ES-I3 (cell line): ENCODE data around the gene SPATA2L.

ENCODE experiments used
- H3K36me3 ChIP-seq: 2 replicates; pipeline ENCODE4 v1.6.1; 2013; ENCODE audit warnings: mild to moderate bottlenecking, low read length, control low read depth, moderate library complexity; ENCODE audit not compliant: insufficient read depth
- H3K4me1 ChIP-seq: 2 replicates; pipeline ENCODE4 v1.6.1; 2013; ENCODE audit warnings: mild to moderate bottlenecking, control low read depth, low read length; ENCODE audit not compliant: insufficient read depth
- H3K9ac ChIP-seq: 2 replicates; pipeline ENCODE4 v1.6.1; 2013; ENCODE audit warnings: low read depth, mild to moderate bottlenecking, low read length, moderate library complexity
- H3K9me3 ChIP-seq: 2 replicates; pipeline ENCODE4 v1.6.1; 2013; ENCODE audit warnings: mild to moderate bottlenecking, low read length, moderate library complexity; ENCODE audit not compliant: control insufficient read depth, insufficient read depth

Gene SPATA2L

DNA sequence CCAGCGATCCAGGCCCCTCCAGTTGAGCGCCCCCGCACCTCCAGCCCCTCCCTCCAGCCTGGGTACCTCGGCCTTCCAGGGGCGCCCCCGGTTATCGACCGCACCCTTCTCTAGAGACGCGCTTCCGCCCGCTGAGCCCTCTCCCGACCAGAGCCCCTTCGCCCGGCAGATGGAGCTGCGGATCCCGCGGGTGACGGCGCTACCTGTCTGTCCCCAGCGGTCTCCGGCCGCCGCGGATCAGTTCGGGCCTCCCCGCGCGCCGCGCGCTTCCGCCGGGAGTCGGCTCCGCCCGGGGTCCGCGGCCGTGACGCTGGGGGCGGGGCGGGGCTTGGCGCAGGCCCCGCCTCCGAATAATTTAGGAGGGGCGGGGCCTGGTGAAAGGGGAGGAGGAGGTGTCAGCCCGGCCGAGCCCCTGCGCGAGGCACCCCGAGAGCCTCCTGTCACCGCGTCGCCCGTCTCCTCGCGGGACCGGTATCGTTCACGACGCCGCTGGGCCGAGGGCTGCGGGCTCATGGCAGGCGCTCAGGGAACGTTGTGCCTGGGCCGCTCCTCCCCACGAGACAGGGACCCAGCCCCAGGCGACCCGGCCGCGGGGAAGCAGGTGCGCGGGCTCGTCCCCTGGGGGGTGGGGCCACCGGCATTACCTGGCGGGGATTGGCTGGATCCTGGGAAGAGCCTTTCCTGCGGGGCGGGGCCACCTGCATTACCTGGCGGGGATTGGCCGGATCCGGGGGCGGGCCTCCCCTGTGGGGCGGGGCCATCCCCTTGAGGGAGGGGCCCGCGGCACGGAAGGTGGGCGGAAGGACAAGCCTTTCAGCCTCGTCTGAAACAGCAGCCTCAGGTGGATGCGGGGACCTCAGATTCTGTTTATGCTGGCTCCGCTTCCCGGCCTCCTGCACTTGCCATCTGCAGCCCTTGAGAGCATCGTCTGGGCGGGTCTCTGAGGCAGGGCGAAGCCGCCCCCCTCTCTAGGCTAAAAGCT lies at the start of gene SPATA2L:
Gene SPATA2L (minus strand): TSS at position 281 of the 982 bp plus-strand sequence. CDS start 473 bp downstream, outside the sequence.
- Histone ChIP-seq H3K4me1 (no peaks in the 10 kb centered on the region; the same call in 1 of the 2 replicates), H3K9me3 (no peaks in the 10 kb centered on the region), H3K36me3 (no peaks in the 10 kb centered on the region), H3K9ac (peak within 1 kb of the TSS; percentile 54)

DNA sequence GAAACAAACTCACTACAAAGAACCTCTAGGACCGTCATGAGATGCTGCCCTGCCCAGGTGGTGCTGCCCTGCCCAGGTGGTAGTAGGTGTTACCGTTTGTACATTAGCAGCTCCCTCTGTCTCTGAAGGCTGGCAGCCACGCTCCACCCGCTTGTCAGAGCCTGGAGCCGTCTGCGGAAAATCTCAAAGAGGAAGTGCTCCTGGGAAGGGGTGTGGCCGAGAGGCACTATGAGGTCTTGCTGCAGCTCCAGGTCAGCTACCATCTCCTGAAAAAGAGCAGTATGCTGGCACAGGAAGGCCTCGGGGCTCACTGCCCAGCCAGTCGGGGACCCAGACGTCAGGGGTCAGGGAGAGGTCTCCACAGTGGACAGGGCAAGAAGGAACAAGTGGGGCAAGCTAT lies 48.1 kb upstream of the SPATA2L start:
- H3K36me3 ChIP-seq: peaks cover 10% of the 10 kb centered on the region

DNA sequence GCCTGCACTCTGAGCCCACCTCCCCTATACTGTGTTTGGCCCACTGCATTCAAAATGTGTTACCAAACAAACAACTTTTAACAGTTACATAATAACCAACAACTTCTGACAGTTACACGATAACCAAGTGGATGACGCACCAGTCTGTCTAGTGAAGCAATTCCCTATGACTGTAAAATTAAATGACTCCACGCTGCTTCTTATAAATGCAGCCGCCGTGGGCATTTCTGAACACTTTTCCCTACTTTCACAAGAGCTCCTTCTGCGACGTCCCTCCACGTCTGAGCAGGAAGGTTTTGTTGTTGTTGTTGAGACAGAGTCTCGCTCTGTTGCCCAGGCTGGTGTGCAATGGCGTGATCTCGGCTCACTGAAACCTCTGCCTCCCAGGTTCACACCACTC lies 47.4 kb upstream of the SPATA2L start:
- H3K4me1 ChIP-seq: no peaks in the 10 kb centered on the region
- no peak overlapping the region for H3K9ac ChIP-seq
- no peaks in the 10 kb centered on the region for H3K9me3 ChIP-seq
- H3K36me3 ChIP-seq: peaks cover 10% of the 10 kb centered on the region

More for the DNA sequence above, 48.1 kb upstream of the SPATA2L start:
- Histone ChIP-seq H3K9me3 (no peaks in the 10 kb centered on the region), H3K9ac (no peak overlapping the region), H3K4me1 (no peaks in the 10 kb centered on the region)

DNA sequence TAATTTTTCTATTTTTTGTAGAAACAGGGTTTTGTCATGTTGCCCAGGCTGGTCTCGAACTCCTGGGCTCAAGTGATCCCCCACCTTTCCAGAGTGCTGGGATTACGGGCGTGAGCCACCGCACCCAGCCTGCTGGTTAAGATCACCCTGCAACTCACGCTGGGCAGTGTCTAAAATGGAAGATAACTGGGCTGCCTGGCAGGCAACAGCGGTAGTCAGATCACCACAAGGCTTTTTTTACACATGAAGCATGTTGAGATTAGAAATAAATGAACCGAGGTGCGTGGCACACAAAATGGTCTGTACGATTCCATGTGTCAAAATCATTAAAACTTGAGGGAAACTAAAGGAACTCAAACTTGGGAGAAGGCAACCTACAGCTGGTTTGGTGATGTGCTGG lies 46.6 kb upstream of the SPATA2L start:
- Histone ChIP-seq H3K36me3 (peaks cover 10% of the 10 kb centered on the region), H3K4me1 (no peaks in the 10 kb centered on the region), H3K9ac (no peak overlapping the region), H3K9me3 (no peaks in the 10 kb centered on the region)

DNA sequence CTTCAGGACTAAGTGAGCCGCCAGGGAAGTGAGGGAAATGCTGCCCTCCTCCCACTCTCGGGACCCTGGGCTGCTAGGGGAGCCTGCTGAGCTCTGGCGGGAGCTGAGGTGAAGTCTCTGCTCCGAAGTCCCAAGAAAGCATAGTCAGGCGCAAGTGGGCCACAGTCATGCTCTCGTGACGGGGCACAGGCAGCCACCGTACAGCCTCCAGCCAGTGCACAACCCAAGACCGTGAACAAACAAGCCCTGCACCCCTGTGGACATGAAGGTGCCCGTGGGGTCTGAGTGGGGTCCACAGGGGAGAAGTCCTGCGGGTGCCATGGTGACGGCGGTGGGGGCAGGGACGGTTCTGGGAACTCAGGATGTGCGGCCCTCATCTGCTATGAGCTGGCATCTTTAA lies 44.5 kb upstream of the SPATA2L start:
- Histone ChIP-seq H3K9ac (no peak overlapping the region), H3K9me3 (no peaks in the 10 kb centered on the region), H3K36me3 (peaks cover 12% of the 10 kb centered on the region), H3K4me1 (no peaks in the 10 kb centered on the region)

GRCh38 chr16:89744813-89745212 lies 43.3 kb upstream of the SPATA2L start:
- peaks cover 10% of the 10 kb centered on the region for H3K36me3 ChIP-seq
- no peak overlapping the region for H3K9ac ChIP-seq
- no peaks in the 10 kb centered on the region for H3K9me3 ChIP-seq
- H3K4me1 ChIP-seq: no peaks in the 10 kb centered on the region

DNA sequence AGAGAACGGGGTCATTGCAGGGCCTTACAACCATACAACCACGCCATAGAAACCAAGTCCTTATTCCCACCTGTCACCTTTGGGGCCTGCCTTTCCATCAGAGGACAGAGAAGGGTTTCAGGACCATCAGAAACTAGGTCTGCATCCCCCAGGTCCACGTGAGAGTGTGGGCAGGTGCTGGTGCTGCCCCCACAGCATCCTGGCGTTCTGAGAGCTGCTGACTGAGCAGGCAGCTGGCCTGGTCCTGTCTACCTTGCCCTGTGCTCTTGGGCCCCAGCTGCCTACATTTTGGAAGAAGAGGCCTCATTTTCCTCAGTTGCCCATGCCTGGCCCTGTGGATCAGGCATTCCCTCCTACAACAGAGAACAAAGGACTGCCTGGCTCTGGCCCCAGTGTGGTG lies 41.4 kb upstream of the SPATA2L start:
- Histone ChIP-seq H3K9ac (no peak overlapping the region), H3K9me3 (no peaks in the 10 kb centered on the region), H3K36me3 (peaks cover 14% of the 10 kb centered on the region)

DNA sequence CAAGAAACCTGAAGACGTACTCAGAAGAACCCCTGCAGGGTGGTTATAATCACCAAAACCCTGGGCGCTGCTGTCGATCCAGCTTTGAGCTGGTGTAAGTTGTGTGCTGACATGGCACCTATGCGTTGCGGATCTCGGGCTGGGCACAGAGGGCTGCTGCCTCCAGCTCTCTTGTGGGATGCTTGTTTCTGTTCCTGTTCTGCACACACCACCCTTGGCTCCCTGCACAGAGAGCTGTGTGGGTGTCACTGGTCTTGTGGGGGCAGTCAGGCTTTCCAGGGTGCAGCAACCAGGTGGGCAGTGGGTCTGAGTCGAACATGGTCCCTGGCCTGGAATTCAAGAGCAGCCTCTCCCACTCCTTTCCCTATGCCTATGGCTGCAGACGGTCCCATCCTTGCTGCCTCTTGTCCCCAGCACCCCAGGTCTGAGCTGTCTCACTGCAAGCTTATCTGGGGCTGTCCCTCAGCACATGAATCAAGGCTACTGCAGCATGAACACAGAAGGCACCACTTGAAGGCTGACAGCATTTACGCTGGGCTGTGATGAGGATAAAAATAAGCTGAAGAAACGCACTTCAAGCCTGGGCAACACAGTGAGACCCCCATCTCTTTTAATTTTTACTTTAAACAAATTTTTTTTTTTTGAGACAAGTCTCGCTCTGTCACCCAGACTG lies 40.0 kb upstream of the SPATA2L start:
- Histone ChIP-seq H3K4me1 (no peaks in the 10 kb centered on the region), H3K9ac (no peak overlapping the region), H3K36me3 (peaks cover 20% of the 10 kb centered on the region)

More for the DNA sequence above, 41.4 kb upstream of the SPATA2L start:
- H3K4me1 ChIP-seq: no peaks in the 10 kb centered on the region

GRCh38 chr16:89739383-89739782 lies 37.9 kb upstream of the SPATA2L start:
- Histone ChIP-seq H3K4me1 (no peaks in the 10 kb centered on the region), H3K9ac (no peak overlapping the region), H3K36me3 (peaks cover 26% of the 10 kb centered on the region), H3K9me3 (no peaks in the 10 kb centered on the region)

More for the DNA sequence above, 40.0 kb upstream of the SPATA2L start:
- H3K9me3 ChIP-seq: no peaks in the 10 kb centered on the region

DNA sequence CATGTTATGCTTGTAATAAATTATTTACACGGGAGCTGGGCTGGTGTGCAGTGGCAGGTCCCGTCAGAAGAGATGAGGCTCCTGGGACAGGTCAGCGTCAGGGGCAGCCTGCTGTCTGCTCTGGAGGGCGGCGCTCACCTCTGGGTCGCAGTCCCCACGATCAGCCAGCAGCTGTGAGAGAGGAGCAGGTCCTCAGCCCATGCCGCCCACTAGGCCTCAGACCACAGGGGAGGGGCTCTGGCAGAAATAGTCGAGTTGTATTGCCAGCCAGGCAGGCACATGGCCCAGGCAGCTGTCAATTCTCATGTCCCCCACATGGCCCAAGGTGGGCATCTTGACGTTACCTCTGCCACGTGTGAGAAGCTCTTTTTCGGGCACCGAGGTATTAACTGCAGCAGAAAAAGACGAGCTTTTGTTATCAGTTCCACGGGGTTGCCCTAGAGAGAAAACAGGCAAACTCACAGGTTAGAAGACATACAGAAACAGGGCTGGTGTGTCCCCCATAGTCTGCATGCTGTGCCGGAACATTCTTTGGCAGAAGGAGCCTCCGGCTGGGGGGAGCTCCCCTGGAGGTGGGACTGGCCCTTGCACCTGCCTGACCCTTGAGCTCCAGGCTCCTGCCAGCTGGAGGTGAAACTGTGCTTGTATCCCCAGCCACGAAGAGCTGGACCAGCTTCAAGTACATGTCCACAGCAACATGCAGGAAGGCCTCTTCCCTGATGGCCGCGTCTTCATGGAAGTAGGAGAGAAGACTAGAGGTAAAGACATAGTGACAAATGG lies 37.2 kb upstream of the SPATA2L start:
- Histone ChIP-seq H3K9me3 (no peaks in the 10 kb centered on the region), H3K9ac (no peak overlapping the region), H3K36me3 (peaks cover 26% of the 10 kb centered on the region), H3K4me1 (no peaks in the 10 kb centered on the region)

GRCh38 chr16:89738072-89738377 lies 36.5 kb upstream of the SPATA2L start:
- no peaks in the 10 kb centered on the region for H3K4me1 ChIP-seq
- H3K9ac ChIP-seq: no peak overlapping the region
- no peaks in the 10 kb centered on the region for H3K9me3 ChIP-seq
- H3K36me3 ChIP-seq: peaks cover 26% of the 10 kb centered on the region

DNA sequence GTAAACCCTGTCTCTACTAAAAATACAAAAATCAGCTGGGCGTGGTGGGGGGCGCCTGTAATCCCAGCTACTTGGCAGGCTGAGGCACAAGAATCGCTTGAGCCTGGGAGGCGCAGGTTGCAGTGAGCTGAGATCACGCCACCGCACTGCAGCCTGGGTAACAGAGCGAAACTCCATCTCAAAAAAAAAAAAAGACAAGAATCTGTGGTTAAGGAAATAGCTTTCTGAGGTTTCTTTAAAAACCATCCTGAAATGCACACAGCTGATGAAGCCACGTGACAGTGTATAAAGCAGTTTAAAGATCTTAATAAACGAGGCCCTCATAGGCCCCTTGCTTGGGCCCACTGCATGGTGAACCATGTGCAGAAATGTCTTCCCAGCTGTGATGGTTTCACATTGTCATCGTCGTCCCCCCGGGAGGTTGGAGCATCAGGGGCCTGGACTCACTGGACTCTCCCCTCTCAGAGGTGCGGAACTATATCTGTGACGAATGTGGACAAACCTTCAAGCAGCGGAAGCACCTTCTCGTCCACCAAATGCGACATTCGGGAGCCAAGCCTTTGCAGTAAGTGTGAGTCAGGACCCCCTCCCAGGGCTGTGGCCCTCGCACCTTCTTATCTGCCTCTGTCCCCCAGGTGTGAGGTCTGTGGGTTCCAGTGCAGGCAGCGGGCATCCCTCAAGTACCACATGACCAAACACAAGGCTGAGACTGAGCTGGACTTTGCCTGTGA lies 36.0 kb upstream of the SPATA2L start:
- no peak overlapping the region for H3K9ac ChIP-seq
- H3K36me3 ChIP-seq: peaks cover 28% of the 10 kb centered on the region
- no peaks in the 10 kb centered on the region for H3K4me1 ChIP-seq
- no peaks in the 10 kb centered on the region for H3K9me3 ChIP-seq

- Histone ChIP-seq H3K36me3 (peaks cover 29% of the 10 kb centered on the region), H3K9ac (no peak overlapping the region), H3K4me1 (no peaks in the 10 kb centered on the region), H3K9me3 (no peaks in the 10 kb centered on the region)
Observed at GRCh38 chr16:89736554-89736953, 35.0 kb upstream of the SPATA2L start.

DNA sequence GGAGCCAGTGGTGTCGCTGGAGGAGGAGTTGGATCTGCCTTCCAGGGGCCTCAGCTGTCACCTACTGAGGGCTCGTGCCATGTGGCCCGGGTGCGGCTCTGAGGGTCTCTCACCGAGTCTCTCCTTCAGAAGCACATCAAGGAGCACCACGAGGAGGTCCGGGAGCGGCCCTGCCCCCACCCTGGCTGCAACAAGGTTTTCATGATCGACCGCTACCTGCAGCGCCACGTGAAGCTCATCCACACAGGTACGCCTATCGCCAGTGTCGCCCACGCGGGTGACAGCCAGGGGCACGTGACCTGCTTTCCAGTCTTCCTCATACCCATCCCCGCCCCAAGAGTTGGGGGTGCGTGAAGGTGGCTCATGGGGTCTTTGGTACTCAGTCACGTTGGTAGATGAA lies 32.3 kb upstream of the SPATA2L start:
- H3K9me3 ChIP-seq: no peaks in the 10 kb centered on the region
- peaks cover 17% of the 10 kb centered on the region; the same call in 1 of the 2 replicates for H3K36me3 ChIP-seq
- peaks cover 4% of the 10 kb centered on the region; the same call in 1 of the 2 replicates for H3K4me1 ChIP-seq
- H3K9ac ChIP-seq: no peak overlapping the region
